ENCODE measurements around the gene F7.

F7 gene

DNA sequence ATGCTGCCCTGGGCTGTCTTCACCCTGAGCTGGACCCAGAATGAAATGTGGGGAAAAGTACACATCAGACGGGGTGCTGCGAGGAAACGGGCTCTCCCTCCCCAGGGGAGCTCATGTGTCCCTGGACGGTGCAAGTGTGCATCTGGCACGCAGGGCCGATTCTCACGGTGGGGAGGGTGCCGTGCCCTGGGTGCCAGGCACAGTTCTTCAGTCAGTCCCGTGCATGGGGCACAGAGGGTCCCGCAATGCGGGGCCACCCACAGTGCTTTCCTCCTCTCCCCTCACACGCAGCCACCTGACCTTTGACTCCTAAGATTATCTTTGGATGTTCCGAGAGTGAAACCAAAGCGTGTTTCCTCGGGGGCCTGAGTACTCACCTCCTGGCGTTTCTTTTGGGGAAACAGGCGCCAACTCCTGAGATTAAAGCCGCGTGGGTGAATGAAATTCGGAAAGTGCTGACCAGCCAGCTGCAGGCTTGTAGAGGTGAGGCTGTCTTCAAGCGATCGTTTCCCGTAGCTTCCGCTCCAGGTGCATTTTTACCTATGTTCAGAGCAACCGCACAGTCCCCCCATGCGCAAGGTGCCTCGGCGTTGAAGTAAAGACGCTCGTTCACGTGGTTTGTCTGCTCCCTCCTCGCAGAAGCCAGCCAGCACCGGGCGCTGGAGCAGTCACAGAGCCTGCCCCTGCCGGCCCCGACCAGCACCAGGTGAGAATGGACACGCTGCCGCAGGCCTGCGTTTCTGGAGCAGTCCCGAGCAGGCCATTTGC lies 17.5 kb upstream of the F7 start:
- DNase-seq, result no peak

DNA sequence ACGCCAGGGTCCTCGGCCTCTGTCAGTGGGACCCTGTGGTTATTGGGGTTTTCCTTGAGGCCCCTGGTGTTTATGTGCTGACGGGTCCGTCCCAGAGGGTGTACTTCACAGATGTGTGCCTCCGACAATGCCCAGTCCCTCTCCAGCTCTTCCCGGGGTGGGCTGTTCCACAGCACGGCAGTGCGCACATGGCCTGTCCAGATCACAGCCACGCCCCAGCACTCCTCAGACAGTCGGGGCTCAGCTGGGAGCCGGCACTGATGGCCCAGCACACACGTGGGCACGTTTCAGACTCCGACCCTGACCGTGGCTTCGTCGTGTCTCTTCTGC lies 16.9 kb upstream of the F7 start:
- DNase-seq, result no peak

DNA sequence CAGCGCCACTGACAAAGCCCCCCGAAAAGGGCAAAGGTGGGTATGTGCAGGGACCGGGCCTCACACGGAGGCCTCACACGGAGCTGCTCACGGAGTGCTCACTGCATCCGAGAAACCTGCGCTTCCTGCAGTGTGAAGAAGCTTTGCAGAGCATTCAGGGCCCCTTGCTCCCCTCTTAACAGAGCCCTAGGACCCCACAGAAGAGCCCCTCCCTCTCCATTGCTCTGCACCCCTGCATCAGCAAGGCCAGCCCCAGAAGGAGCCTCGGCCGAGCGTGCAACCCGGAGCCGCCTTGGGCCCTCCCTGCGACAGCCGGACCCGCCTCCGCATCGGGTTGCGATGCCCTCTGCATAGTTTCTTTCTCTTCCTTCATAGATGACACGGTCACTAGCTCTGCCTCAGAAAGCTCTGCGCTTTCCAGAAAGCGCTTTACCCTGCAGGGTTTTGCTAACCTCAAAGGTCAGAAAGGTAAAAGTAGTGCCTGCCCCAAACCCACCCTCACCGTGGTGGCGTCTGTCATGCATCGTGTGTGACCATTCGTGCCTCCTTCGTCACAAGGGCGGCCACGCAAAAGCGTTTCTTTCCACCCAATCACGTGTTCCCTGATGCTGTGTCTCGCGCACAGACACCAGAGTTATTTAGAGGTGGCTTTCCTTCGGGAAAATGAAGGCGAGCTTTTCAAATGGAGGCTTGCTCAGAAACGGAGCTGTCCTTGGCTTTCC lies 15.7 kb upstream of the F7 start:
- no peak for DNase-seq

DNA sequence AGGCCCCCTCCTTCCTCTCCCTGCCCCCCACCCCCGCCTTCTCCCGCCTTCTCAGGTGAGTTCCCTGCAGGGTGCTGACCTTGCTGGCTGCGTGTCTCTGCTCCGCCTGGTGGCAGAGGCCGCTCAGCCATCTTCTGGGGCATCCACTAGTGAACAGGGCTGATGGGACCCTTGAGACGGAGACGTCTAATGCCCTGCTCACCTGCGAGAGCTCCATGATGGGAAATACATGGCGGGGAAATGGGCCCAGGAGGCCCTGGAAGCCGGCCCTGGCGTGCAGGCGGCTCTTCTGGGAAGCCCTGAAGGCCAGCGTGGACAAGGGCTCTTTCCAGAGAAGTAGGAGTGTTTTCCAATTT lies 15.2 kb upstream of the F7 start:
- DNase-seq, result no peak

DNA sequence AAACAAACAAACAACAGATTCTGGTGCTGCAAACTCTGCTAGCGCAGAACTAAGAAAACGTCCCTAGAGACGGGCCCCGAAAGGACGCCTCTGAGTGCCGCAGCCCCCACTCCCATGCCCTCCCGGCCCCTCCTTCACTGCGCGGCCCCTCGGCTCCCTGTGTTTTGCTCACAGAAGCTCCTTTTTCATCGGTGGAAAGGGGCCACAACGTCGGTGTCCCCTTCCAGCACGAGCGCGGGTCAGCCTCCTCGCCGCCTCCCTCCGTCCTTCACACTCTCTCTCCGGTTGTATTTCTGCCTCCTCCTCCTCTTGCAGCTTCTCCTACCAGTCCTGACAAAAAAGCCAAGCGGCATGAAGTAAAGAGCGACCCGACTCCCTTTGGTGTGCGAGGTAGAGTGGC lies 14.8 kb upstream of the F7 start:
- no peak for DNase-seq

DNA sequence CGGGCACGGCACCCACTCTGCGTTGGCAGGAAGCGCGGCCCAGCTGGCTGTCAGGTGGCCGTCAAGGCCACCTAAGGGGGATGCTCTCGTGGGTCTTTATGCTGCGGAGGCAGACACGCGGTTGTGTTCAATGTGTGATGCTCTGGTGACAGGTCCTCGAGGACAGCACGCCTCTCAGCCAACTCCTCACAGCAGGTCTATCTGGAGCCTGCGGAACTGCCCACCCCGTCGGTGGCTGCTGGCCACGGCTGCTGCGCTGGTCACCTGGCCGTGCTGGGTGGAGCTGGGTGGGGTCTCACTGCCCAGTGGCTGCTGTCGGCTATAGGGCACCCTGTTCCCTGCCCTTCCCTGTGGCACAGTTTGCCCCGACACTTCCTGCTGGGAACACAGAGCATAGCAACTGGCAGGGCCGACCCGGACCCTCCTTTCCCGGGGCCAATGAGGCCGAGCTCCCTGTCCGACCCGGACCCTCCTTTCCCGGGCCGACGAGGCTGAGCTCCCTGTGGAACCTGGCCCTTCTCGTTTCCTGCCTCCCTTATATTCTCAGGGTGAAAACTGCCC lies 14.3 kb upstream of the F7 start:
- no peak for DNase-seq

DNA sequence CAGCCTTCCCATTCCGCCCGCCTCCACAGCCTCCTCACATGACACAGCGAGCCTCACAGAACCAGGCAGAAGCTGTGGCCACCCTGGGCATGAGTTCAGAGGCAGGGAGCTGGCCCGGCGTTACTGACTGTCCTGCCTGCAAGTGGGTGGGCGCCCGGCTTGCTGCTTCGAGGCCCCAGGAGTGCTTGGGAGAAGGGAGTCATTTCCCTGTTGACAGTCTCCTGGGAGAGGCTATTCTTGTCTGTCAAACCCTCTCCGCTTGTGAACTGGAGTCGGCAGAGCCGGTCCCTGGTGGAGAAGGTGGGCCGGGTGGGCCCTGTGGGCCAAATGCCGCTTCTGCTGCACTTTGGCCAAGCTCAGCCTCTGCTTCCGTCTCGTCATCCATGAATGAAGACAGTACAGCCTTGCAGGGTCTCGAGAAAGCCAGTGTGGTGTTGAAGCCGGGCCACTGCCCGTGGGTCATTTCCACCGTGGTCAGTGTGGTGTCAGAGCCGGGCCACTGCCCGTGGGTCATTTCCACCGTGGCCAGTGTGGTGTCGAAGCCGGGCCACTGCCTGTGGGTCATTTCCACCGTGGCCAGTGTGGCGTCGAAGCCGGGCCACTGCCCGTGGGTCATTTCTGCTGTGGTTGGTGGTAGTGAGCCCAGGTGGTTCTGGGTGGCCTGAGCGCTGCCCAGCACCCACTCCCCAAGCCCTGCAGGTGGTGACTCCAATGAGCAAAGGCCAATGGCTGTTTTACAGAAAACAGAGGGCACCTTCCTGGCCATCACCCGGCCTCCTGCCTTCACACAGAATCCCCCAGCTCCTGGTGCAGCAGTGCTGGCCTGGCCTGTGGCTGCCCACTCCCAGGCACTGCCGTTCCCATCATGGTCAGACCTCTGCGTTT lies 13.5 kb upstream of the F7 start:
- DNase-seq, result no peak

DNA sequence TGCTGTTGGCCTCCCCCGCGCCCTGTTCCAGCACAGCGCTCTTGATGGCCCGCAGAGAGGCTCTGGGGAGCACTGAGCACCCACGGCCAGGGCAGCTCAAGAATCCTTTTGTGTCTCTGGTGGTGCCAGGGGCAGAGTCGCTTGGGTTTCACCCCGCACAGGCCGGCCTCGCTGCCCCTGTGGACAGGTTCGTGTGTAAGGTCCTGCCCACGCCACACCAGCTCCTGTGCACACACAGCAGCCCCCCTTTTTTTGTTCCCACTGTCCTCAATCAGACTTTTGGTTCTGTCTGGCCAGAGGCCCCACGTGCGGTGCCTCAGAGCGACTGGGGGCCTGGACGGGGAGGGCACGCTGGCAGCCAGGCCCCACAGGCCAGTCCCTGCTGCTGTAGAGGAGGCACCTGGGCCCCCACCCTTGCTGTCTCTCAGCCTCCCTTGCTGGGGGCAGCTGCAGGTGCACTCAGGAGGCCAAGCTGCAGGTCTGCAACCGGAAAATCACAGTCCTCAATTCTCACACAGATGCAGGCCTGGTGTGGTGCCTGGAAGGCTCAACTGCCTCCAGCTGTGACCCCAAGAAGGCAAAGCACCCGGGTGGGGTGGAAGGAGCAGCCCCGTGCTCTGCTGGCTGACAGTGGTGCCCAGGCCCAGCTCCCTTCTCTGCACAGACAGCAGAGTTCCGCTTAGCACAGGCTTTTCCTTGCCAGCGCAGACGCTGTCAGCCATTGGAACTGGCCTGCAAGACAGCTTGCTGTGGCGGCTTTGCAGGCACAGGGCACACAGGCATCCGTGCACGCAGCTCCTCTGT lies 12.6 kb upstream of the F7 start:
- DNase-seq, result no peak

DNA sequence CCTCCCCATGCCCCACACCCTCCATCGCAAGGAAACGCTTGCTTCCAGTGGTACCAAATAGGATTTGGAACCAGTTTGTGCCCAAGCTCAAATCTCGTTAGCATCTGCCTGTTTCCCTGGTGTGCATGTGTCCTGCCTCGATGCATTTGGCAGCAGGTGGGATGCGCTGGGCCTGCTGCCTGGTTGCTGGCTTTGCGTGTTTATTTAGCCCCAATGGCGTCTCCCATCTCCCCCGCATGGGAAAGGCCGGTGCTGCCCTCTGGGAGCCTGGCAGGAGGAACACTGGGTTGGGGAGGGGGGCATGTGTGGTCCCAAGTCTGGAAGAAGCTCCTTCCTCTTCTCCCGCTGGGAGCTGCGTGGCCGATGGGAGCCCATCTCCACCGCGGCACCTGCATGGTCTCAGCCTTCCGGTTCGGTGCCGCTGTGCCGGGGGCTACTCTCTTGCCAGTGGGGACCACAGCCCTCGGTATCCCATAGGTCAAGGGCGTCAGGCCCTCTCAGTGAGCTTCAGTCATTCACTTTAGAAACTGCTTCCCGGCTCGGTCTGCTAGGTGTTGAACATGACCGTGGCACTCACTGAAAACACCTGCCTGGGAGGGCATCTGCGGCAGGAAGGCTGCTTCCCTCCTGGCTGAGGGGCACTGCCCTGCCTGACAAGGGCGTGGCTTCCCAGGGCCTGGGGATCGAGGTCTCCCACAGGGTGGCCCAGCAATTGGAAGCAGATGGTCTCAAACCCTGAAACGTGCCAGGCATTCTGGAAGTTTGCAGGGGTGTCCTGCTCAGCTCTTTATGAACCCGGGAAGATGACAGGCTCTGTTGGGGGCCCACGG lies 11.8 kb upstream of the F7 start:
- no peak for DNase-seq

DNA sequence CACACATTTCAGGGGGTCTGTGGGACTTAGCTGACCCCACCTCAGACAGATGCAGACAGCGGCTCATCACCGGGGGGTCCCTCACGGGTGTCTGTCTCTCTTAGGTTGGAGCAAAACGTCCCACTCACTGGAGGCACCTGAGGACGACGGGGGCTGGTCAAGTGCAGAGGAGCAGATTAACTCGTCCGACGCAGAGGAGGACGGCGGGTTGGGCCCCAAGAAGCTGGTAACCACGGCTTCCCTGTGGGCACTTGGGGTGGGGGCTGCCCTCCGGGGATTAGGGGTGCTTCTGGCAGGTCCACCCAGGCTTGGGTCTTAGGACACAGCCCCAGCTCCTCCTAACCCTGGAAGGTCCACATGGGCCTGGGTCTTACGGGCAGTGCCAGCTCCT lies 11.2 kb upstream of the F7 start:
- no peak for DNase-seq

DNA sequence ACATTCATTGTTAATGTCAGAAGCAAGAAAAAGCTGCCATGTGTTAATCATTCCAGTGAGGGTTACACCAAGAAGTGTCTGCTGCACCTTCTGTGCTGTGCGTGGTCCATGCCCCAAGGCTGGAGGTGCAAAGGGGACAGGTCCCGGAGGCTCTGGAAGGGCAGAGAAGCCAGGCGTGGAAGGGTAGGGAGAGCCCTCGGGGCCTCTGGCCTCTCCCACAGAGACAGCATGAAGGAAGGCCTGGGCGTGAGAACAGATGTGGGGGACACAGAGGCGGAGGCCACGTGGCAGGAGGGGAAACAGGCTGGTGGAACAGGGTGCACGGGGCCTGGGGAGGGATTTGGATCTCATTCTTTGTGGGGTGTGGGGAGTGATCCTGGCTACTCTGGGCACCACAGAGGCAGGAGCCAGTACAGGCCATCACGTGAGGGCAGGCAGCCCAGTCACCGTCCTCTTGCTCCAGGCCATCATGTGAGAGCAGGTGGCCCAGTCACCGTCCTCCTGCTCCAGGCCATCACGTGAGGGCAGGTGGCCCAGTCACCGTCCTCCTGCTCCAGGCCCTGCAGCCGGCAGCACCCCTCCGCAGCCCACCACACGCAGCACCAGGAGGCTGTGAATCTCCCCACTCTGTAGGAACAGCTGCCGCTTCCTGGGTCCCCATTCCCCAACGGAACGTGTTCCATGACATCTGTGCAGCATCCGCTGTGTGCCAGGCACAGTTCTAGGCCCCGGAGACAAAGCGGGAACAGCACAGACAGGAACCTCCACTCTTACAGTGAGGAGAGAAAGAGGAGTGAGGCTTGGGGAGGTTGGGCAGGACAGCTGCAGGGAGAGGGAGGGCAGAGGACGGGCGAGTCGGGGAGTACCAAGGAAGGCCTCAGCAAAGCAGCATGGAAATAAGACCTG lies 10.2 kb upstream of the F7 start:
- no peak for DNase-seq

DNA sequence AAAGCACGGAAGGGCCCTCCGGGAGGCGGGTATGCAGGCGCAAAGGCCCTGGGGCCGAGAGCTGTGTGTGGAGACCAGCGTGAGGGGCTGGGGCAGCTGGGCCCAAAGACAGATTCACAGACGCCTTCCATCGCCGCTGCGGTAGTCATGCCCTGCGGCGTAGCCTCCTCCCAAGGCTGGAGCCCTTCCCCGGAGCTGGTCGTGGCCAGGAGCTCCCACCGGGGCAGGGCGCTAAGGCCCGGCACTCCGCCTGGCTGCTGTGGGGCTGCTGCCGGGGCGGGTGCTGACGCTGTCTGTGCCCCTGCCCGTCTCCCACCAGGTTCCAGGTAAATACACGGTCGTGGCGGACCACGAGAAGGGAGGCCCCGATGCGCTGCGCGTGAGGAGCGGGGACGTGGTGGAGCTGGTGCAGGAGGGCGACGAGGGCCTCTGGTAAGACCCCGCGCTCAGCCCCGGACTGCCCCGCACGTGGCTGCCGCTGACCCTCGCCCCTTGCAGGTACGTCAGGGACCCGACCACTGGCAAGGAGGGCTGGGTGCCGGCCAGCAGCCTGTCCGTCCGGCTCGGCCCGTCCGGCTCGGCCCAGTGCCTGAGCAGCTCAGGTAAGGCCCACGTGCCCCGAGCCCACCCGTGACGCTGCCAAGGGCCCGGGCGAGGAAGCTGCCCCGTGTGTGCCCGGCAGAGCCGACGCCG lies 9.4 kb upstream of the F7 start:
- no peak for DNase-seq

DNA sequence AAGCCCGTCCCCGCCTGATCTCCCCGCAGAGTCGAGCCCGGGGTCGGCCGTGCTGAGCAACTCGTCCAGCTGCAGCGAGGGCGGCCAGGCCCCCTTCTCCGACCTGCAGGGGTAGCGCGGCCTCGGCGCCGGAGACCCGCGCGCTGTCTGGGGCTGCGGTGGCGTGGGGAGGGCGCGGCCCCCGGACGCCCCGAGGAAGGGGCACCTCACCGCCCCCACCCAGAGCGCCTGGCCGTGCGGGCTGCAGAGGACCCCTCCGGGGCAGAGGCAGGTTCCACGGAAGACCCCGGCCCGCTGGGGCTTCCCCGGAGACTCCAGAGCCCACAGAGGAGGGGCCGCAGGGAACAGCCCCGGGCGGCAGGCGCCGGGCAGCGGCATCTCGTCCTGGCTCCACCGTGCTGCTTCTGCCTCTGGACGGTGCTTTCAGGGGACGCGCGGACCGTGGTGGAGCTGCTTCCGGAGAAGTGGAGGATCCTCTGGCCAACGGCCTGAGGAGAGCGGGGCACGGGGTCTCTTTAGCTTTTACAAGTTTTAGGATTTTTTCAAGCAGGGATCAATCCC lies 8.8 kb upstream of the F7 start:
- no peak for DNase-seq

DNA sequence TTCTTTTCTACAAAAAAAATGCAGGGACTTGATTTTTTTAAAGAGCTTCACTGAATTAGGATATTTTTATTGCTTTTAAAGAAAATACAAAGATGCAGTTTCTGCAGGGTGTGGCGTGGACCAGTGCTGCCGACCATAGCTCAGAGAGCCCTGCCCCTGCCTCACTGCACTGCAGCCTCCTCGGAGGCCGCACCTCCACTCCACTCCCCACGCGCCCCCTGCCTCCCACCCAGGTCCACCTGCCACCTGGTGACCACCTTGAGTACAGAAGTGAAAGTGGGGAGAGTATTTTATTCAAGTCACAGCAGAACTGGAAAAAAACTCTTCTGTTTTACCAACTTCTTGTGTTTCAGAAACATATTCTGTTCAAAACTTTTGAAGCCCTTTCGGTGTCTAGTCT lies 7.9 kb upstream of the F7 start:
- no peak for DNase-seq

DNA sequence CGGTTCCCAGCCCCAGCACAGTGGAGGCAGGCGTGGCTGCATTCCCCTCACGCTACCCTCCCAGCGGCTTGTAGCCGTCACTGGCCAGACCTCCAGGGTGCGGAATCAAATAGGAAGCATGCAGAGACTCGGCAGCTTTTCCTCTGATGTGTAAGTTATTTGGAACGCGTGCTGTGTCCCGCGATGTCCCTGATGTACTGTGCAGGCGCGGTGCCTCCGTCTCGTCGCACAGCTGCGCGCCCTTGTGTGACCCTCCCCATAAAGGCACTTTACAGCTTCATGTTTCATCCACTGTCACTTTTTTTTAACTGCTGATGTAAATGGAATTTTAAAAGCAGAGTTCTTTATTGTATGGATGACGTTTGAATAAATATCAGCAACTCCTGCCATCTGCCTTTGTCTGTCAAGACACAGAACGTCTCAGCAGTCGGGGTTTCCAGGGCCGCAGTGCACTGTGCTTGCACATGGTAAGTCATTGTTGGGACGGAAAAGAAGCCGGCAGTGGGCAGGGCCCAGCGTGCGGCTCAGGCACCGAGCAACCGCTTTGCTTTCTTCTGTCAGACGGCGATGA lies 7.3 kb upstream of the F7 start:
- DNase-seq, result no peak

DNA sequence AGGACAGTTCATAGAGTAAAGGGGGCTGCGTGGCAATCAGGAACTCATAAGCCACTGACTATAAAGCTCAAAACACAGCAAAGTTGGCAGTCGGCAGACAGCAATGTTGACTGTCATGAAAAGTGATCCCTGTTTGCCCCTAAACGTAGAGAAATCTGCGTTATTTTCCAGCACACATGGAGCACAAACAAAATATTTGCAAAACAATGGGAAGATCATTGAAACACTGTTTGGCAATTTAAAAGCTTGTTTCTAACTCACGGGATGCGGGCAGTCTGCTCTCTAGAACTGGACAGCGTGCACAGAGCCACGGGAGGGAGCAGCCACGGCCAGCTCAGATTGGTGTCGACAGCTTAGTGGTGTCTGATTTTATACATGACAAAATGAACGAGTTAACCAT lies 6.4 kb upstream of the F7 start:
- no peak for DNase-seq

DNA sequence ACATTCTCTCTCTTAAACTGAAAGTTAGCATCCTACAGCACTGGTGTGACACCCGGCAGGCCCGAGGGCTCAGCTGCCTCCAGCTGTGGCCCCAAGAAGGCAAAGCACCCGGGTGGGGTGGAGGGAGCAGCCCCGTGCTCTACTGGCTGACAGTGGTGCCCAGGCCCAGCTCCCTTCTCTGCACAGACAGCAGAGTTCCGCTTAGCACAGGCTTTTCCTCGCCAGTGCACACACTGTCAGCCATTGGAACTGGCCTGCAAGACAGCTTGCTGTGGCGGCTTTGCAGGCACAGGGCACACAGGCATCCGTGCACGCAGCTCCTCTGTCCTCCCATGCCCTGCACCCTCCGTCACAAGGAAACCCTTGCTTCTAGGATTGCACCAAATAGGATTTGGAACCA lies 3.3 kb upstream of the F7 start:
- DNase-seq, result peak; percentile 40

DNA sequence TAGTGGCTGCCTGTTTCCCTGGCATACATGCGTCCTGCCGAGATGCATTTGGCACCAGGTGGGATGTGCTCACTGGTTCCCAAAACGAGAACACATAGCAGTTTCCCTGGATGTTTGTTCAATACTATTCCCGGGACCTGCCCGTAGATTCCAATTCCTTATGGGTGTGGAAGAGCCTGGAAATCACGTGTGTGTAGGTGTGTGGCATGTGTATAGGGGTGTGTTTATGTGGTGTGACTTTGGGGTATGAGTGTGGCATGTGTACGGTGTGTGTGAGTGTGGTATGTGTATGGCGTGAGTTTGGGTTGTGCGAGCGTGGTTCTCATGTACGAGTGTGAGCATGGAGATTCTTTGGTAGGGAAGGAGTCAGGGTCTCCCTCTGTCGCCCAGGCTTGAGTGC lies 2.9 kb upstream of the F7 start:
- DNase-seq, result no peak

DNA sequence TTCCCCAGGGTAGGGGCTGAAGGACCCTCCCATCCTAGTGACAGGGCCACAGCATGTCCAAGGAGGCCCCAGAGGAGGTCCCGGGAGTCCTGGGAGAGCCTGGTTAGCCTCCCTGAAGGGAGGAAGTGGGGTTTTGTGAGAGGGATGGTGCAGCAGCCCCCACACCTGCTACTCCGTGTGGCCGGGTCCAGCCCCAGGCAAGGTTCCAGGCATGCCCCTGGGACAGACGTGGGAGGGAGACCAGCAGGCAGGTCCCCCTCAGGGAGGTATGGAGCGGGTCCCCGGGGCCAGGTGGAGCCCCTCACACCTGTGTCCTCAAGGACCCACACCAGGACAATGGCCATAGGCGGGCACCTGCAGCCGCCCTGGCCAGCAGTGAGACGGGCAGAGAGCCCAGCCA lies 1.9 kb upstream of the F7 start:
- no peak for DNase-seq

Measured in NCI-H82 (cell line).